Amniotic epithelial cell (primary cell): ENCODE results near the gene MSI2.

Experiments
- DNase-seq: peaks from one replicate; pipeline ENCODE4 v3.0.0-alpha.2; 2010; ENCODE audit warnings: low read depth

The MSI2 gene

DNA sequence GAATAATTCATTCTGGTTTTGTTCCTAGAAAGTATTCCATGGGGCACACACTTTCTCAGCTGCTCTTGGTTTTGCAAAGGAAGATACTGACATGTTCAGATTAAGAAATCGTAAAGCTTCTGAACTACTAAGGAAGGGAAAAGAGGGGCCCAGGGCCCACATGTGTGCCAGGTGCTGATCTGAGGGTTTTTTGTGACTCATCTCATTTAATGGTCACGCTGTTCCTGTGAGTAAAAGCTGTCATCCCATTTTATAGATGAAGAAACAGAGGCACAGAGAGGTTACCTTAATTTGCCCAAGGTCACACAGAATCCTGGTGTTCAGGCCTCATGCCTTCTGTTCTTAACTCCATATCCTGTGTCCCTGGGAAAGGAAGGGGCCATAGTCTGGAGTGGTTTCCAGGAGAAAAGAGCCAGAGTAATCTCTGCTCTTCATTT lies 113.2 kb downstream of the MSI2 start:
- DNase-seq: peak; percentile 74

DNA sequence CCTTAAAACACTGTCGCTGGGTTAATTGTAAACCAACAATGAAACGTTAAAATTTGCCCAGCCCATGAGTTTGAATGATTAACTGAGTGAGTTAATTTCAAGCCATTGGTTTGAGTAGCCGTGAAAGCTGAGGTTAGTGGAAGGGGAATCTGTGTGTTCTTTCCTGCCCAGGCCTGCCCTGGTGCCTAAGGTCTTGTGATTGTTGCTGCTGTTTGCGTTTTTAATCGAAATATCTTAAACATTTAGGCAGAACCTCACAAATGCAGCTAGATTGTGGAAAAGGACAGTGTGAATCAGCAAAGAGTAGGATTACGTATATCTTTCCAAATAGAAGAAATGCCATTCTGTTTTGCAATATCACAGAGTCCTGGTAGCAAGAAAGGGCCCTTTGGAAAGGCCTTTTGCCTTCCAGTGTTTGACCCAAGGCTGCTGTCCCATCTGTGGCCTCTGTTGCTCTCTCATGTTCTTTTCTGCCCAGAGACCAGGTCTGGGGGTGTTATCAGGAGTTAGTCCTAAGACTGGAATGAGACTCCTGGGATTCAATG lies 113.8 kb downstream of the MSI2 start:
- DNase-seq: peak; percentile 96

- no peak for DNase-seq
Observed at GRCh38 chr17:57370619-57371018, 114.3 kb downstream of the MSI2 start.

DNA sequence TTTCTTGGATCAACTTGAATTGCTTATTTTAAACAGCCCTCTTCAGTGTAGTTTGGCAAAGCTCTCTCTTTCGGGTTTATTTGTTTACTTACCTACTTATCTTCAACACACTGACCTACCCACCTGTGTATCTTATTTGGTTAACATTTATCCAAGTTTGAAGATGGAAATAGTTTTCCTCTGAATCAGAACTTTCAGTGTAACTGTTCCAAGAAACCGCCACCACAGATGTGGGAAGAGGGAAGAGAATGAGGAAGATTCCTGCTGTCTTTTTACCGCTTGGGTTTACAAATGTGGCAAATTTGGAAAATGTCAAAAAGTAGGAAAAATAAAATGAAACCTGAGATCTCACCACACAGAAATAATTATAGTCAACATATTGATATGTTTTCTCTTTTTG lies 115.8 kb downstream of the MSI2 start:
- peak; percentile 78 for DNase-seq

GRCh38 chr17:57373048-57373447 lies 116.7 kb downstream of the MSI2 start:
- no peak for DNase-seq

DNA sequence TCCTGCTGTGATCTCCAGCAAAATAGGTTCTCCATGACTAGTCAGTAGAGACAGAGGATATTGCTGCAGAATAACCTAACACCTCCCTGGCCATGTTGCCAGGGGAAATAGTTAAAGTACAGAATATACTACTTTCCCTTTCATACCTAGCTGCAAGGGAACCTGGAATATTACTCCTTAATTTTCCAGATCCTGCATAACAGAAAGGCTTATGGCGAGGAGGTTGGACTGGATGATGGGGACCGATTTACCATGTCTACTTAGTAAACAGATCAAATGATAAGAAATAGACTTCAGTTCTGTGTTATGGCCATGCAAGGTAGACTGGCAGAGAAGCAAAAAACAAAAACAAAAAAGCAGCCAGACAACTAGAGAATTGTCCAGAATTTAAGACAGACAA lies 117.4 kb downstream of the MSI2 start:
- no peak for DNase-seq

DNA sequence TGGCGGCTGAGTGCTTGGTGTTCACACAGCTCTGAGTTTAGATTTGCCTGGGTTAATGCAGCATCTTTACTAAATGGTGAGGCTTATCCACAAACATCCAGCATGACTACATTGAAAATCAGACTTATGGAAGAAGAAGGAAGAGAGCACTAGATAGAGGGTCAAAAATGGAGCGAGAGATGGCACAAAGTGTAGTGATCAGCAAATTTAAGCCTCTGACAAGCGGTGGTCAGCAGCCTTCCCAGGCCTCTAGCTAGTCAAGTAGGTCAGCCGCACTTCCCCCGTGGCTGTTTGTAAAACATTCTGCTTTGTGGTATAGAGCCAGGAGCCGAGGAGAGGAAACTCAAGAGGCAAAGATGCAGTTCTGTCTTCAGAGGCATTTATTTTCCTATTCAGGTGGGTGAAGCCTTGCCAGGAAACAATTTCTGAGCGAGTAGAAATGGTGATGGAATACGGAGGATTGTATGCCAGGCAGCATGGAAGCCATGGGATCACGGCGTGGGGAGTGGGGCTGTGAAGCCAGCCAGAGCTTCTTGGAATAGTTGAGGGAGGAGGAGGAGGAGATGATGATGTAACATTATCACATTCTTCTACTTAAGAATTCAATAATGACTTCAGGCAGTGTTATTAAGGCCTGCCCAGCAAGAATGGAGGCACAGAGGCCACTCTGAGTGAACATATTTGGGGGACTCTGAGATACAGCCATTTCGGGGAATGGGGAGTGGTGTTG lies 118.9 kb downstream of the MSI2 start:
- peak; percentile 66 for DNase-seq

- DNase-seq: peak; percentile 53
Observed at GRCh38 chr17:57375770-57376225, 119.5 kb downstream of the MSI2 start.

DNA sequence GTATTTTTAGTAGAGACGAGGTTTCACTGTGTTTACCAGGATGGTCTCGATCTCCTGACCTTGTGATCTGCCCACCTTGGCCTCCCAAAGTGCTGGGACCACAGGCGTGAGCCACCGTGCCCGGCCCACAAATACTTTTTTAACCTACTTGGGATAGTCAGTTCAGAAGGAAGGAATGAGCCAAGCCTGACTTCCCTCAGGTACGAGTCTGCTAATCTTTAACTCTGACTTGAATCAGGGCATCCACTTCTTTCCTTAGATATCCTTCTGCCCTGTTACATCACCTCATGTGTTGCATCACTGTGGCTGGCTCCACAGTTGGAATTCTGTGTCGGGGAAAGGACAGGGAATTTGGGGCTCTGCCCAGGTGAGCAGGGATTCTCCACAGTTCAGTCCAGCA lies 120.8 kb downstream of the MSI2 start:
- peak; percentile 43 for DNase-seq

DNA sequence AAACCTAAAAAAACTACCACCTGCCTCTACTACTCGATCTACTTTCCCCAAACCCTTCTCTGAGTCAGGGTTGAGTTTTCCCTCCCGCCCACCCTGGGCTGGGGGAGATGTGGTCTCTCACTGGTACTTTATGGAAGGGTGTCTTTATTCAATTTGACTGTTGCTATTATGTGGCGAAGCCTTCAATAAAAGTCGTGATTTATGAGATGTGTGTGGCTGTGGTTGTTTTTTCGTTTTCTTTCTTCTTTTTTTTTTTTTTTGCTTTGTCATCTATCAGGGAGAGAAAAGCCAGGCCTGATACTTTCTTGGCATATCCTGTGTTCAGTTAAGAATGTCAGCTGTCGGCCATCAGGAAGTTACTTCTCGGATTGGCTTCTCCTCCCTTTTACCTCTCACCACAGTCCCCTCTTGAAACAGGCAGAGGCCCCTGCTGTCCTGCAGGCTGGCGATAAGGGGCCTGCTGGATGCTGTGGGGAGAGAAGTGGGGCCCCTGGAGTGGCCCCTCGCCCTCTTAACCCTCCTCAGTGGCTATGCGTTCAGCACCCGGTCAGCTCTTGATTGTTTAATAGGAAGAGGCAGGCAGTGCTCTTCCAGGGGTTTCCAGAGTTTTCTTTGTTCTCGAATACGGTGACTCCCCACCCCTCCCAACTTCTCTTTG lies 123.0 kb downstream of the MSI2 start:
- DNase-seq: peak; percentile 82

- DNase-seq: no peak
Observed at GRCh38 chr17:57379895-57380434, 123.6 kb downstream of the MSI2 start.

DNA sequence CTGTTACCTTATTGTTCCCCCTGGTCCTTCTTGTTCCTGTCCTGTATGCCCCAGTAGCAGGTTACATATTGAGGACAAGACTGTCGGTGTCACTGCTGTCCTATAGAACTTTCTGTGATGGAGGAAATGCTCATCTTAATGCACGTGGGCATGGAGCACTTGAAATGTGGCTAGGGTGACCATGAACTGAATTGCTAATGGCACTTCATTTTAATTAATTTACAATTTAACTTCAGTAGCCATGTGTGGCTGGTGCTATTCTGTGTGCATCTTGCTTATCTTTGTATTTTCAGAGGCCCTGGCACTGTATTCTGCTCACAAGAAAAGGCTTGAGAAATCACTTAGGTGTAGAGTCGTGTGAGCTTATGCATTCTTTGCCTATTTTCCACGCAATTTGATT lies 125.2 kb downstream of the MSI2 start:
- DNase-seq: no peak

DNA sequence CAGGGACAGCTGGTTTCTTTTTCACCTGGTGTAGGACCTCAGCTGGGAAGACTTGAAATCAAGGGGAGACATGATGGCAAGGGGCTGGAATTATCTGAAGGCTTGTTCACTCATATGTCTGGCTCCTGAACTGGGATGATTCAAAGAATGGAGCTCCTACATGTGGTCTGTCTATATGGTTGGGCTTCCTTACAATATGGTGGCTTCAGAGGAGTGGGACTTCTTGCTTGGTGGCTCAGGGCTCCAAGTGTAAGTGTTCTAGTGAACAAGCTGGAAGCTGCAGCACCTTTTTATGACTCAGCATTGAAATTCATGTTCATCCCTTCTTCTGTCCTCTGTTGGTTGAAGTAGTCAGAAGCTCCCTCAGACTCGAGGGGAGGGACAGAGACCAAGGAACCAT lies 127.9 kb downstream of the MSI2 start:
- no peak for DNase-seq

DNA sequence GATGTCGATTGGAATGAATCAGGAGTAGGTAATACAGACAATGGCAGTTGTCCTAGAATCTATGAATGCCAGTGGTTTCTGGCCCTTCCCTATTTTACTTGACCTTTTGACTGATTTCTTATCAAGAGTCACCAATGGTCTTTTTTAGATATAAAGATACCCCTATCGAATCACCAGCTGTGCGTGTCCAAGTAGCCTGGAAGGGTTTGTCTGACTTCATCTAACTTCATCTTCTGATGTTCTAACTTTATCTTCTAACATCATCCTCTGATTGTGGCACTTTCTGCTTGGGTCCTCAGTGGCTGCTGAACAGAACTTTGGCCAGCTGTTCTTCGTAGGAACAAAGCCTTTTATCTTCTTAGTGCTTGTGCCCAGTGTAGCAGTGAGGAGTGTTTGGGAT lies 129.7 kb downstream of the MSI2 start:
- no peak for DNase-seq

DNA sequence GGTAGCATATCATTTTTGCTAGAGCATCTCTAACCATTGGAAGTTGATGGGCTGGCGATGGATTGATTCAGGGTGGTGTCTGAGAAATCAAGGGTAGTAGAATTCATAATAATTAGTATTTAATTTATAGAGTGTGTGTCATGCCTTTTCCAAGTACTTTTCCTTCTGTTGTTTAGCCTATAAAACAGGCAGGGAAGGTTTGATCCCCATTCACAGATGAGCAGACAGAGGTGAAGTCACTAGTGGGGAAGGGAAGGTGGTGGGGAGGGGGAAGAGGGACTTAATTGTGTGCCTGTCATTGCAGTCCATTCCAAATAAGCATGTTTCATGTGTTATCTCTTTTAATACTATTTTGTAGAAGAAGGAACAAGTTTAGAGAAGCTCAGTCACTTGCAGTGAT lies 131.3 kb downstream of the MSI2 start:
- no peak for DNase-seq

DNA sequence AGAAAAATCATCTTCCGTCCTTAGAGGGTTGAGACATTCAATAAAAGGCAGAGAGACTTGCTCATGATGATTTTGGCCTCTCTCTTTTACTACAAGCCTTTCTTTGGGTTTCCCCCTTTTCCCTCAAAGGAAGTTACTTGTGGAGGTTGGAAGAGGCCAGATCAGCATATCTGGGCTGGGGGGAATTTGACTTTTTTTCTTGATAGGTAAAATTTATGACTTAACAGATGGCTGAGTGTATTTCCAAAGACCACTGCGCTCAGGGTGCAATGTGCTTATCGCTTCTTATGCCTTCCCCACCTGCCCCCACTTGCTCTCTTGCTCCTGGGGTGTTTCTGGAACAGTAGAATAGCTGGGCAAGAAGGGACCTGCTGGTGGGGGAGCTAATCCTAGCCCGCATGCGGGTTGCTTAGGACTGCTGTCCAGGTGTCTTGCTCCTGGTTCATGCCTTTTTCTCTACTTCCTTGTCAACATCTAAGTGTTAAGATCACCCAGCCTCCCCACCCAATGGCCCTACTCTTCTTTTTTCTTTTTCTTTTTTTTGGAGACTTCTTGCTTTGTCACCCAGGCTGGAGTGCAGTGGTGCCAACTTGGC lies 131.9 kb downstream of the MSI2 start:
- DNase-seq: no peak

- DNase-seq: no peak
Observed at GRCh38 chr17:57389473-57389872, 133.2 kb downstream of the MSI2 start.

DNA sequence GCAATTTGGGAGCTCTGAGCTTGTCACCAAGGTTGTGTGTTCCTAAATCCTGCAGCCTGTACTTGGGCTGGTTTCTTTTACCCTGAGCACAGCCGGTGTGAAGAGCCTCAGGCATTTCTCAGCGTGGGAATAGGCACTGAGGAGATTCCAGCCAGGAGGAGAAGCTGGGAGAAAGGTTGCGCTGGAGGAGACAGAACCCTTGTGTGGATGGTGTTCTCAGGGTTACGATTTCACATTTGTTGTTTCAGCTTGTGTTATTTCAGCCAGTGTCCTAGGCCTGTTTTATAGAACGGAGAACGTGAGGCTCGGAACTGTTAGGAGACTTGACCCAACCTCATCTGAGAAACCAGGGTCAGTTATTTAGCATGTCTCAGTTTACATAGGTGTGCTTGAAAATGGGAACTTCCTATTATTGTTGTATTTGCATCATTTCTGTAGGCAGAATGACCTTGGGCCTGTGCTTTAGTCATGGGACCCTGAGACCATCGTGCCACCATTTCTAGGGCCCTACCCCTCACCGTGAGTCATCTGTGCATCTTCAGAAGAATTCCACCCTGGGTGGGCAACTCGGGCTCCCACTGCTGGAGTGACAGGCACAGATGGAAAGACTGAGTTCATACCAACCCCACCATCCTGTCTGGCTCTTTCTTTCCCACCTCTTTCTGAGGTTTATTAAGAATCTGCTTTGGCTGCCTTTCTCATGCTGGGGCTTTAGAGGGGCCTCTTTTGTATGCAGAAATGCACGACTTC lies 134.9 kb downstream of the MSI2 start:
- no peak for DNase-seq

GRCh38 chr17:57391857-57392471 lies 135.6 kb downstream of the MSI2 start:
- DNase-seq: no peak

DNA sequence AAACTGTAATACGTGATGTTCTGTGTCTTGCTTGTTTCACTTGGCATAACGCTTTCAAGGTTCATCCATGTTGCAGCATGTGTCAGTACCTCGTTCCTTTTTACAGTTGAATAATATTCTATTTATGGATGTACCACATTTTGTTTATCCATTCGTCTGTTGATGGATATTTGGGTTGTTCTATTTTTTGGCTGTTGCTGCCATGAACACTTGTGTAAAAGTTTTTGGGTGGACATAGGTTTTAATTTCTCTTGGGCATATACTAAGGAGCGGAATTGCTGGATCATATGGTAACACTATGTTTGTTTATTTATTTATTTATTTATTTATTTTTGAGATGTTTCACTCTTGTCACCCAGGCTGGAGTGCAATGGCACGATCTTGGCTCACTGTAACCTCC lies 137.0 kb downstream of the MSI2 start:
- no peak for DNase-seq

DNA sequence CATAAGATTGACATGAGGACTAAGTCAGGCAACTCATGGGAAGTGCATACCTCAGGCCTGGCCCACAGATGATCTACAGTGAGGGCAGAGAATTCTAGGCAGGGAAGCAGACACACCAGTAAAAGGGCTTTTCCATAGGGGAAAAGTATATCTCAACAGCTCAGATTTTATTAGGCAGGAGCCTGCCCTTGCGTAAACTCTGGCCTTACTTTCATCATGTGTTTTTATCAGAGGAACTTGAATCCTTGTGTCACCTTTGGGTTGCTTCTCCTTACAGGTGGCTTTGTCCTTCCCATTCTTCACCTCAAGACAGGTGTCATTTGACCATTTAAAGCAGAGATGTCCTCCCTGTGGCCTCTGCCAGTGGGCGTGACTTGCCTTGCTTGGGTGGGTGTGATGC lies 138.1 kb downstream of the MSI2 start:
- no peak for DNase-seq
